Right hindlimb (tissue), 1 donor: ENCODE measurements around the gene ADA.
"Not testable (repeated sequence)": the region's sequence is repeated elsewhere in the genome, so short reads cannot be mapped to it uniquely, and the experiment has no call there.

ENCODE experiments used
- DNase-seq: peaks from one replicate; pipeline ENCODE4 v3.0.0-alpha.2; 2018

ADA gene

GRCh38 chr20:44678242-44678641 lies 26.7 kb upstream of the ADA start:
- DNase-seq = no peak

- DNase-seq = not testable (repeated sequence)
Observed at GRCh38 chr20:44672318-44672902, 20.9 kb upstream of the ADA start.

- DNase-seq = not testable (repeated sequence)
Observed at GRCh38 chr20:44671541-44671940, 20.0 kb upstream of the ADA start.

- DNase-seq = not testable (repeated sequence)
Observed at GRCh38 chr20:44670851-44671250, 19.4 kb upstream of the ADA start.

GRCh38 chr20:44666066-44666465 lies 14.6 kb upstream of the ADA start:
- DNase-seq = no peak

- no peak for DNase-seq
Observed at GRCh38 chr20:44664131-44664530, 12.6 kb upstream of the ADA start.

GRCh38 chr20:44662261-44662660 lies 10.8 kb upstream of the ADA start:
- no peak for DNase-seq

GRCh38 chr20:44660581-44660980 lies 9.1 kb upstream of the ADA start:
- DNase-seq = no peak

GRCh38 chr20:44659931-44660330 lies 8.4 kb upstream of the ADA start:
- no peak for DNase-seq

GRCh38 chr20:44658810-44659209 lies 7.3 kb upstream of the ADA start:
- no peak for DNase-seq

- no peak for DNase-seq
Observed at GRCh38 chr20:44657875-44658274, 6.4 kb upstream of the ADA start.

GRCh38 chr20:44656448-44656847 lies 4.9 kb upstream of the ADA start:
- no peak for DNase-seq

- DNase-seq = not testable (repeated sequence)
Observed at GRCh38 chr20:44654210-44654609, 2.7 kb upstream of the ADA start.

GRCh38 chr20:44653546-44653945 lies 2.0 kb upstream of the ADA start:
- DNase-seq = no peak

GRCh38 chr20:44651434-44651683 lies 140 bp downstream of the ADA start:
- DNase-seq = no peak

- DNase-seq = peak; percentile 37
Observed at GRCh38 chr20:44650771-44651433, 597 bp downstream of the ADA start.

GRCh38 chr20:44649976-44650375 lies 1.5 kb downstream of the ADA start:
- no peak for DNase-seq

GRCh38 chr20:44649126-44649525 lies 2.4 kb downstream of the ADA start:
- DNase-seq = no peak

GRCh38 chr20:44648579-44648978 lies 2.9 kb downstream of the ADA start:
- DNase-seq = no peak

GRCh38 chr20:44648068-44648467 lies 3.4 kb downstream of the ADA start:
- DNase-seq = no peak

GRCh38 chr20:44646641-44647274 lies 4.7 kb downstream of the ADA start:
- DNase-seq = no peak

- peak; percentile 53 for DNase-seq
Observed at GRCh38 chr20:44646023-44646640, 5.4 kb downstream of the ADA start.

- no peak for DNase-seq
Observed at GRCh38 chr20:44644667-44645131, 6.8 kb downstream of the ADA start.

- DNase-seq = no peak
Observed at GRCh38 chr20:44644230-44644617, 7.3 kb downstream of the ADA start.
